Amniotic epithelial cell (primary cell): ENCODE results near the gene IFT88.

Source experiments
- DNase-seq: peaks from one replicate; pipeline ENCODE4 v3.0.0-alpha.2; 2010; ENCODE audit warnings: low read depth

The IFT88 gene

GRCh38 chr13:20566898-20567874, at the start of gene IFT88:
Gene IFT88, plus strand, starts transcription at chr13:20567157. Its CDS starts 7,229 bp downstream, at chr13:20574386.
- DNase-seq, result peak; percentile 76

- no peak for DNase-seq
Measured at GRCh38 chr13:20518660-20519100, 48.3 kb upstream of the IFT88 start.

- DNase-seq, result no peak
Measured at GRCh38 chr13:20519875-20520274, 47.1 kb upstream of the IFT88 start.

GRCh38 chr13:20521364-20522115, 45.4 kb upstream of the IFT88 start:
- no peak for DNase-seq

- no peak for DNase-seq
Measured at GRCh38 chr13:20525144-20525600, 41.8 kb upstream of the IFT88 start.

- peak; percentile 35 for DNase-seq
Measured at GRCh38 chr13:20525601-20526544, 41.1 kb upstream of the IFT88 start, which contains the start of gene CRYL1. Gene CRYL1, minus strand, starts transcription at chr13:20525857. Its CDS starts 63 bp downstream, at chr13:20525794.

GRCh38 chr13:20526664-20527063, 40.3 kb upstream of the IFT88 start:
- no peak for DNase-seq

- no peak for DNase-seq
Measured at GRCh38 chr13:20528452-20528851, 38.5 kb upstream of the IFT88 start.

GRCh38 chr13:20534038-20534608, 32.8 kb upstream of the IFT88 start:
- DNase-seq, result no peak

- no peak for DNase-seq
Measured at GRCh38 chr13:20536992-20537391, 30.0 kb upstream of the IFT88 start.

- DNase-seq, result no peak
Measured at GRCh38 chr13:20544201-20544923, 22.6 kb upstream of the IFT88 start.

GRCh38 chr13:20546556-20546955, 20.4 kb upstream of the IFT88 start:
- DNase-seq, result no peak

- DNase-seq, result no peak
Measured at GRCh38 chr13:20547479-20547908, 19.5 kb upstream of the IFT88 start.

GRCh38 chr13:20550799-20551198, 16.2 kb upstream of the IFT88 start:
- no peak for DNase-seq

- peak; percentile 19 for DNase-seq
Measured at GRCh38 chr13:20553311-20553710, 13.6 kb upstream of the IFT88 start.

- no peak for DNase-seq
Measured at GRCh38 chr13:20558982-20559381, 8.0 kb upstream of the IFT88 start.

- DNase-seq, result no peak
Measured at GRCh38 chr13:20559659-20560356, 7.1 kb upstream of the IFT88 start.

- no peak for DNase-seq
Measured at GRCh38 chr13:20561741-20562140, 5.2 kb upstream of the IFT88 start.

- DNase-seq, result no peak
Measured at GRCh38 chr13:20565115-20565736, 1.7 kb upstream of the IFT88 start.
